ENCODE results near the gene EDEM3.

- TF ChIP-seq CTCF (conservative IDR thresholded peaks at IDR 0.05) (no peak), EZH2 (IDR thresholded peaks at IDR 0.05; ENCODE audit: low read depth) (no peak)
Measured at GRCh38 chr1:184752656-184753055, 2.0 kb downstream of the EDEM3 start.
